ENCODE measurements around the gene GPA33. TPM values are rescaled to one million over a fixed set of nuclear protein-coding genes. Genes with fewer than 3 reads are reported as not detected.

GPA33 gene
- total and polyA plus RNA-seq, 9 of the 15 experiments (the other 6 are each of a cell fraction or from before 2014, with no cell fraction given), result 0.13 TPM; not detected in 8

DNA sequence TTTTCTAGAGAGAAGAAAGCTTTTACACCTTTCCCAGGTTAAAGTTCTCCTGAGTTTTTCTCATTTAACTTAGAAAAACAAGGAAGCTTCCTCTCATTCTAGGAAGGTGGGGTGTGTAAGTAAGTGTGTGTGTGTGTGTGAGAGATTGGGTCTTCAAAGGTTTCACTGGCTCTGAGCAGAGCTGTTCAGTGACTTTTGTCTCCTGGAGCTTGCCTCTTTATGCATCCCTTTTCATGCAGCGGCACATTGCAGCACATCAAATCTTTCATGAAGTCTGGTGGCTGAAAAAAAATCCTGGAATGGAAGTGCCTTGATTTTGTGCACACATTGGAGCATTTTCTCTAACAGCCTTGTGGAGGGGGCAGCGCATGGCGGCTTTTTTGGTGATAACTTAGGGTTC, 3.4 kb downstream of the GPA33 start:
- no peak overlapping the region for H2AFZ ChIP-seq (ENCODE audit: low read depth, low read length)
- CTCF ChIA-PET (ENCODE audit: low intra/inter-chr PET ratio), result no interaction called here
- H3K36me3 ChIP-seq (ENCODE audit: control insufficient read depth, insufficient read depth, low read length), result no peaks in the 10 kb centered on the region
- POLR2A ChIA-PET, result no interaction called here
- no peaks in the 10 kb centered on the region for H3K79me2 ChIP-seq (ENCODE audit: control insufficient read depth, insufficient read depth, low read length)
- 0% methylated on average over 3 of the region's 3 CpGs for WGBS (ENCODE audit: insufficient coverage, low coverage, missing lambda C conversion rate)
- H3K4me1 ChIP-seq (replicated peaks in 1 of 2; ENCODE audit: control insufficient read depth in 2 of 2, insufficient read depth in 2 of 2, low read length in 2 of 2), result no peaks in the 10 kb centered on the region
- no peak overlapping the region for H3K4me3 ChIP-seq
- DNase-seq (ENCODE audit: extremely low read depth in 1 of 4, low spot score in 3 of 4), result no peak
- H3K27ac ChIP-seq (ENCODE audit: extremely low read depth, low read depth, low read length), result no peak overlapping the region
- no peak overlapping the region for H3K9ac ChIP-seq (ENCODE audit: insufficient read depth in 1 of 2, low read depth in 2 of 2, low read length in 2 of 2)
- H3K9me3 ChIP-seq (replicated peaks; ENCODE audit: control insufficient read depth, insufficient read depth, low read depth, low read length), result no peaks in the 10 kb centered on the region
- no peak for ATAC-seq
- intact Hi-C loops (cut with micrococcal nuclease), result no loop called here
- no peaks in the 10 kb centered on the region for H3K9me1 ChIP-seq (ENCODE audit: control insufficient read depth, insufficient read depth, low read length)
- TF ChIP-seq, protein P1, sequence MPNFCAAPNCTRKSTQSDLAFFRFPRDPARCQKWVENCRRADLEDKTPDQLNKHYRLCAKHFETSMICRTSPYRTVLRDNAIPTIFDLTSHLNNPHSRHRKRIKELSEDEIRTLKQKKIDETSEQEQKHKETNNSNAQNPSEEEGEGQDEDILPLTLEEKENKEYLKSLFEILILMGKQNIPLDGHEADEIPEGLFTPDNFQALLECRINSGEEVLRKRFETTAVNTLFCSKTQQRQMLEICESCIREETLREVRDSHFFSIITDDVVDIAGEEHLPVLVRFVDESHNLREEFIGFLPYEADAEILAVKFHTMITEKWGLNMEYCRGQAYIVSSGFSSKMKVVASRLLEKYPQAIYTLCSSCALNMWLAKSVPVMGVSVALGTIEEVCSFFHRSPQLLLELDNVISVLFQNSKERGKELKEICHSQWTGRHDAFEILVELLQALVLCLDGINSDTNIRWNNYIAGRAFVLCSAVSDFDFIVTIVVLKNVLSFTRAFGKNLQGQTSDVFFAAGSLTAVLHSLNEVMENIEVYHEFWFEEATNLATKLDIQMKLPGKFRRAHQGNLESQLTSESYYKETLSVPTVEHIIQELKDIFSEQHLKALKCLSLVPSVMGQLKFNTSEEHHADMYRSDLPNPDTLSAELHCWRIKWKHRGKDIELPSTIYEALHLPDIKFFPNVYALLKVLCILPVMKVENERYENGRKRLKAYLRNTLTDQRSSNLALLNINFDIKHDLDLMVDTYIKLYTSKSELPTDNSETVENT (CRISPR knock-in tag; IDR thresholded peaks at IDR 0.05), result no peak
- no peaks in the 10 kb centered on the region for H4K20me1 ChIP-seq (replicated peaks; ENCODE audit: control insufficient read depth, insufficient read depth, low read length)
- BruUV-seq (replicated peaks), result no TSS peak
- in situ Hi-C loops (cut with MboI), result no loop called here
- peaks cover 45 to 64% of the 10 kb centered on the region in 2 experiments for H3K27me3 ChIP-seq (ENCODE audit: control insufficient read depth in 2 of 2, insufficient read depth in 2 of 2, low read length in 2 of 2)
- H3K4me2 ChIP-seq (ENCODE audit: insufficient read depth, low read length), result no peak overlapping the region
- FAIRE-seq, result no peak

- in situ Hi-C loops (cut with MboI) (no loop called here), intact Hi-C loops (cut with micrococcal nuclease) (no loop called here)
- BruUV-seq (replicated peaks), result no TSS peak
- Histone ChIP-seq H3K4me3 (no peak overlapping the region), H2AFZ (ENCODE audit: low read depth, low read length) (no peak overlapping the region), H3K27ac (ENCODE audit: extremely low read depth, low read depth, low read length) (no peak overlapping the region), H3K9me1 (ENCODE audit: control insufficient read depth, insufficient read depth, low read length) (no peaks in the 10 kb centered on the region), H3K9me3 (replicated peaks; ENCODE audit: control insufficient read depth, insufficient read depth, low read depth, low read length) (no peaks in the 10 kb centered on the region), H3K36me3 (ENCODE audit: control insufficient read depth, insufficient read depth, low read length) (no peaks in the 10 kb centered on the region), H3K27me3 (ENCODE audit: control insufficient read depth in 2 of 2, insufficient read depth in 2 of 2, low read length in 2 of 2) (peaks cover 51 to 71% of the 10 kb centered on the region in 2 experiments), H3K9ac (ENCODE audit: insufficient read depth in 1 of 2, low read depth in 2 of 2, low read length in 2 of 2) (no peak overlapping the region), H3K79me2 (ENCODE audit: control insufficient read depth, insufficient read depth, low read length) (no peaks in the 10 kb centered on the region), H3K4me2 (ENCODE audit: insufficient read depth, low read length) (no peak overlapping the region), H3K4me1 (replicated peaks in 1 of 2; ENCODE audit: control insufficient read depth in 2 of 2, insufficient read depth in 2 of 2, low read length in 2 of 2) (no peaks in the 10 kb centered on the region), H4K20me1 (replicated peaks; ENCODE audit: control insufficient read depth, insufficient read depth, low read length) (no peaks in the 10 kb centered on the region)
- no peak for DNase-seq (ENCODE audit: extremely low read depth in 1 of 4, low spot score in 3 of 4)
- TF ChIP-seq CBFA2T3 (IDR thresholded peaks at IDR 0.05), result peak; percentile 36
- TF ChIP-seq PATZ1 (CRISPR knock-in tag; IDR thresholded peaks at IDR 0.05; ENCODE audit: borderline replicate concordance), result no peak
- TF ChIP-seq NR0B1 (IDR thresholded peaks at IDR 0.05; ENCODE audit: partially characterized antibody), result no peak
- ATAC-seq, result no peak
- no peak for FAIRE-seq
- CTCF ChIA-PET (ENCODE audit: low intra/inter-chr PET ratio), result no interaction called here
- POLR2A ChIA-PET, result no interaction called here
- WGBS (ENCODE audit: insufficient coverage, low coverage, missing lambda C conversion rate), result under 1% methylated on average over 7 of the region's 7 CpGs
Measured at GRCh38 chr1:167086033-167086432, 4.1 kb downstream of the GPA33 start.
